Fibroblast of pulmonary artery (primary cell): Measurements from ENCODE around the gene GLRX3.

Experiments used
- DNase-seq: peaks from one replicate; pipeline ENCODE4 v3.0.0-alpha.2; 2010; ENCODE audit warnings: low read depth
- H3K4me3 ChIP-seq: replicated peaks from 2 replicates; pipeline ENCODE4 v1.5.1; 2011; ENCODE audit warnings: low read depth, mild to moderate bottlenecking, control low read depth, low read length, moderate library complexity
- CTCF ChIP-seq: IDR thresholded peaks from 2 replicates; pipeline ENCODE4 v1.5.1; 2011; ENCODE audit warnings: mild to moderate bottlenecking, control low read depth, low read length, inconsistent platforms; ENCODE audit errors: missing control alignments

The GLRX3 gene

GRCh38 chr10:130188195-130189175, 52.3 kb downstream of the GLRX3 start:
- TF ChIP-seq CTCF = no peak
- no peak for DNase-seq
- H3K4me3 ChIP-seq = no peak overlapping the region

- TF ChIP-seq CTCF = no peak
- no peak for DNase-seq
- no peak overlapping the region for H3K4me3 ChIP-seq
Observed at GRCh38 chr10:130189608-130190054, 53.4 kb downstream of the GLRX3 start.

- peak; percentile 87 for DNase-seq
- H3K4me3 ChIP-seq = peak overlapping the region; percentile 56
- TF ChIP-seq CTCF = peak; percentile 48
Observed at GRCh38 chr10:130190055-130190736, 54.0 kb downstream of the GLRX3 start.

GRCh38 chr10:130190737-130191115, 54.5 kb downstream of the GLRX3 start:
- peak overlapping the region; percentile 56 for H3K4me3 ChIP-seq

GRCh38 chr10:130191380-130191779, 55.2 kb downstream of the GLRX3 start:
- DNase-seq = no peak
- TF ChIP-seq CTCF = no peak
- no peak overlapping the region for H3K4me3 ChIP-seq

More at GRCh38 chr10:130190737-130191115, 54.5 kb downstream of the GLRX3 start:
- TF ChIP-seq CTCF = no peak
- no peak for DNase-seq

GRCh38 chr10:130192276-130192848, 56.2 kb downstream of the GLRX3 start:
- H3K4me3 ChIP-seq = no peak overlapping the region
- no peak for DNase-seq
- TF ChIP-seq CTCF = no peak
